Naive thymus-derived CD4-positive, alpha-beta T cell (primary cell): ENCODE measurements around the gene FKBP15. TPM values are rescaled to one million over a fixed set of nuclear protein-coding genes. Genes with fewer than 3 reads are reported as not detected.
A peak's percentile ranks its signal among the peaks of the same experiment; 100 is the strongest.
"Not testable (repeated sequence)": the region's sequence is repeated elsewhere in the genome, so short reads cannot be mapped to it uniquely, and the experiment has no call there.

Experiments
- ATAC-seq: fragments of 150-1000 bp; cut with Tn5 transposase; 2 replicates; pipeline ENCODE4 v1.10.0; 2021; ENCODE audit warnings: mild to moderate bottlenecking, moderate library complexity
- CTCF ChIA-PET: fragments of 350-600 bp; sonication (Branson Sonifier 250); formaldehyde crosslinking; loops from one replicate; lab custom pipeline; 2021; ENCODE audit warnings: antibody characterized with exemption; lab: Charles Lee
- POLR2A ChIA-PET: fragments of 350-600 bp; sonication (Branson Sonifier 250); formaldehyde crosslinking; loops from one replicate; lab custom pipeline; 2021; ENCODE audit warnings: antibody characterized with exemption, inconsistent platforms; lab: Charles Lee
- DNase-seq, 9 donors: peaks; one replicate each; pipeline versions ENCODE4 v3.0.0 to v3.0.0-alpha.2; 2020 to 2022; ENCODE audit warnings: mixed read lengths in 1 of 9
- H3K27ac ChIP-seq: one replicate; pipeline ENCODE4 v1.7.0; 2013; ENCODE audit warnings: mild to moderate bottlenecking, low read depth, low read length, moderate library complexity
- H3K27me3 ChIP-seq, 2 donors: one replicate each; pipeline ENCODE4 v1.7.0; 2013; ENCODE audit warnings: low read length in 2 of 2, mild to moderate bottlenecking in 2 of 2, moderate library complexity in 2 of 2; ENCODE audit not compliant: control insufficient read depth in 2 of 2, insufficient read depth in 2 of 2
- H3K36me3 ChIP-seq, 3 experiments: 1 replicate in 2 of 3; 2 replicates in 1 of 3; pipeline ENCODE4 v1.7.0; 2013; ENCODE audit warnings: low read length in 3 of 3, mild to moderate bottlenecking in 3 of 3, moderate library complexity in 1 of 3; ENCODE audit not compliant: insufficient read depth in 3 of 3, control insufficient read depth in 2 of 3
- H3K4me1 ChIP-seq, 2 donors: one replicate each; pipeline ENCODE4 v1.7.0; 2013; ENCODE audit warnings: low read length in 2 of 2, mild to moderate bottlenecking in 2 of 2, moderate library complexity in 1 of 2; ENCODE audit not compliant: control insufficient read depth in 2 of 2, insufficient read depth in 2 of 2
- H3K4me3 ChIP-seq: 2 replicates; pipeline ENCODE4 v1.7.0; 2013; ENCODE audit warnings: mild to moderate bottlenecking, low read length
- H3K9me3 ChIP-seq, 3 experiments: 1 replicate in 2 of 3; 2 replicates in 1 of 3; pipeline ENCODE4 v1.7.0; 2013; ENCODE audit warnings: low read length in 3 of 3; ENCODE audit not compliant: control insufficient read depth in 2 of 3
- H3K27ac Mint-ChIP-seq, 9 donors: one replicate each; pipeline ENCODE4 v1.8.0; 2020 to 2022; ENCODE audit warnings: mixed read lengths in 9 of 9, mild to moderate bottlenecking in 8 of 9, moderate library complexity in 5 of 9, inconsistent platforms in 2 of 9
- H3K27me3 Mint-ChIP-seq, 5 donors: one replicate each; pipeline ENCODE4 v1.8.0; 2021 to 2022; ENCODE audit warnings: mixed read lengths in 5 of 5, mild to moderate bottlenecking in 1 of 5
- H3K36me3 Mint-ChIP-seq, 5 donors: one replicate each; pipeline ENCODE4 v1.8.0; 2020 to 2022; ENCODE audit warnings: mixed read lengths in 5 of 5, mild to moderate bottlenecking in 3 of 5, inconsistent platforms in 1 of 5
- H3K4me1 Mint-ChIP-seq, 7 donors: one replicate each; pipeline ENCODE4 v1.8.0; 2020 to 2022; ENCODE audit warnings: mixed read lengths in 7 of 7, mild to moderate bottlenecking in 3 of 7, inconsistent platforms in 1 of 7
- H3K4me3 Mint-ChIP-seq, 10 donors: one replicate each; pipeline ENCODE4 v1.8.0; 2020 to 2022; ENCODE audit warnings: mild to moderate bottlenecking in 10 of 10, mixed read lengths in 10 of 10, moderate library complexity in 6 of 10, inconsistent platforms in 2 of 10
- H3K9me3 Mint-ChIP-seq, 11 donors: one replicate each; pipeline ENCODE4 v1.8.0; 2020 to 2022; ENCODE audit warnings: mixed read lengths in 11 of 11, mild to moderate bottlenecking in 4 of 11, inconsistent platforms in 1 of 11, moderate library complexity in 1 of 11
- intact Hi-C, 2 donors: fragments of 100-400 bp; cut with micrococcal nuclease; formaldehyde crosslinking; loops; one replicate each; pipeline ENCODE4 v1.15.1; 2023
- polyA plus RNA-seq, 2 donors: library from polyadenylated mRNA; unstranded; fragments of 300-500 nt; fragmentation: Illumina TruSeq; gene quantifications; one replicate each; pipeline ENCODE4 v1.2.3, GENCODE V29; 2021
- total RNA-seq, 6 experiments: library from RNA in 5 of 6; stranded (reverse) in 5 of 6; gene quantifications; 1 replicate in 5 of 6; 2 replicates in 1 of 6; pipeline ENCODE4 v1.2.3 and lab custom pipeline; 2021 to 2026

Gene FKBP15
- total and polyA plus RNA-seq, 7 experiments from 2014 or later: 8.8 to 50.6 (median 32.6) TPM

DNA sequence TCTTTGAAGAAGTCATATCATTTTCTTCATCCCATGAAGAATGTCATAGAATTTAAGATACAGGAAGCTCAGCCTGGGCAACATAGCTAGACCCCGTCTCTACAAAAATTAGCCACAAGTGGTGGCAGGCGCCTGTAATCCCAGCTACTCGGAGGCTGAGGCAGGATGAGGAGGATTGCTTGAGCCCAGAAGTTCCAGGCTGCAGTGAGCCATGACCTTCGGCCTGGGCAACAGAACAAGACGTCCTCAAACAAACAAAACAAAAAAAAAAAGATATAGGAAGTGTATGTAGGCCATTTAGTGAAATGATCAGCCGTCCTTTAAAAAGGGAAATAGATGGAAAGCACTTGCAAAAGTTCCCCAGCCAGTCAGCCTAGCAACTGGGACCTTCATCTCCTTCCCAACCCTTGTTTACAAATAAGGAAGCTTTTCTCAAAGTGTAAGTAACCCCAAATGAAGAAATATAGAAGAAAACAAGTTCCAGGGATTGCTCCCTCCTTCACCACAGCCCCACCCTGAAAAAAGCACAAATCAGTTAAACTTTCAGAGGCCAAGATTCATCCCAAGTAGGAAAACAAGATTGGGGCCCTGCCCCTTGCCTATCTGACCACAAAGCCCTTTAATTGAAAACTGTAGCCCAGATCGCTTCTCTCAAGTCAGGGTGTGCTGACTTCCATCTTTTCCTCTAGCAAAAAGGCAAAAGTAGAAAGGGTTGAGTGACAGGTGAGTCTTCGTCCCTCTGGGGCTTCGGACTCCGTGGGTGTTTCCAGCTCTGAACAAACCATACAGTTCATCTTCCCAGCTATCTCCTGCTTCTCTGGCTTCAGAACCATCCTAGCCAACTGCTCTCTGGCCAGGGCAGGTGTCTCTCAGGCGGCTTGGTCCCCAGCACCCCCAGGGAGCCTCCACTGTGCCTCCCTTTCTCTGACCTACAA, 69.1 kb downstream of the FKBP15 start:
- peak overlapping the region; percentile 21 to 76 (median 56) for H3K27ac Mint-ChIP-seq
- H3K4me1 ChIP-seq: peaks cover 13 to 15% of the 10 kb centered on the region in 2 donors
- peak in 1 of 9 donors; percentile 17 for DNase-seq

DNA sequence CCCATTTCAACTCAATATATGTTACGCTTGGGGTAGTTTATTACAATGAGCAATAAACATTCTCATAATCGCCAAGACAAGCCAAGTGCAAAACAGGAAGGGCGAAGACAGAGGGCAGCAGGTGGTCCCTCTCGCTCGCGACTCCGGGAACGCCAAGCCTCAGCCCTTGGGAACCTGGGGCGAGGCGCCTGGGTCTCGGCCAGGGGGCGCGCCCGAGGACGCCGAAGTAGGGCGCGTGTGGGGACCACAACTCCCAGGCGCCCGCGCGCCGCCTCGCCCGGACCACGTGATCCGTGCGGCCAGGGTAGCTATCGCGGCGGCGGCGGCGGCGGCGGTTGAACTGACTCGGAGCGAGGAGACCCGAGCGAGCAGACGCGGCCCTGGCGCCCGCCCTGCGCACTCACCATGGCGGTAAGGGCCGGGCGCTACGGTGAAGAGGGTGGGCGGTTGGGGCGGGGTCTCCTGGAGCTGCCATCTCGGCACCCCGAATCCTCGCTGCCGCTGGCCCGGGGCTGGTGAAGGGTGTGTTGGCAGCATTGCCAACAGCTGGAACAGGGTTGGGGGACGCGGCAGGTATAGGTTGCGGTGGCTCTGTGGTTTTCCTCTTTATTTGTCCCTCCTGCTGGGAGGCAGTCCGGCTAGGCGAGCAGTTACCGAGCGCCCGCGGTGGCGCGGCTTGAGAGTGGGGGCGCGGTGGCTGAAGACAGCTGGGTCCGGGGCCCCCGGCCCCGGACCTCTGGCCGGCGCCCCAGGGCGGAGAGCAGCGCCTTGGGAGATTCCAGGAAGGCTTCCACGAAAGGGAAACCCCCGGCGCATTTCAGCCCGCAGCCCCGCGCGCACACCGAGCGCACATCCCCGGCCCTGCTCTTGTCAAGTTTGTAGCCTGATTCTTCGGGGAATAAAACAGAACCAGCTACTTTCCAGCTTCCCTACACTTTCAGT, 70.1 kb downstream of the FKBP15 start, which contains the start of gene SLC31A2:
Gene SLC31A2, plus strand, starts transcription at position 338 of the 942 bp plus-strand sequence. Its CDS starts 68 bp downstream, at position 406.
- H3K27me3 Mint-ChIP-seq: peaks cover 1 to 6% (median 4%) of the 10 kb centered on the region in 5 donors
- Histone ChIP-seq H3K27ac (peak within 1 kb of the TSS; percentile 73), H3K4me3 (peak within 1 kb of the TSS; percentile 78), H3K27me3 (no peaks in the 10 kb centered on the region), H3K4me1 (peaks cover 10 to 15% of the 10 kb centered on the region in 2 donors), H3K36me3 (peaks cover 0 to 4% (median 0%) of the 10 kb centered on the region in 3 experiments), H3K9me3 (no peaks in the 10 kb centered on the region)
- peak within 1 kb of the TSS; percentile 38 to 76 (median 68) for H3K27ac Mint-ChIP-seq
- H3K36me3 Mint-ChIP-seq: peaks cover 0 to 5% (median 0%) of the 10 kb centered on the region in 5 donors
- H3K9me3 Mint-ChIP-seq: no peaks in the 10 kb centered on the region
- ChIA-PET POLR2A (interaction anchor here (0.9 to 1.6 kb wide), 2 partner anchors 71 to 817 kb away, joined by 3 to 4 read pairs; partner anchors contain the start of genes PTBP3 and SLC31A1), CTCF (interaction anchor here (1.2 kb wide), 1 partner anchor 71 kb away, joined by 4 read pairs; no protein-coding TSS in a partner anchor)
- H3K4me3 Mint-ChIP-seq: peak within 1 kb of the TSS; percentile 58 to 88 (median 84)
- intact Hi-C loops: loop anchor here (1.0 to 10.0 kb wide), 12 partner anchors 70 to 1669 kb away; partner anchors contain the start of genes C9orf43 (in 2 of the 2), CDC26 (in 2 of the 2), FKBP15 (in 2 of the 2) and POLE3 (in 2 of the 2)
- ATAC-seq: peak; percentile 92
- H3K4me1 Mint-ChIP-seq: peaks cover 16 to 42% (median 36%) of the 10 kb centered on the region in 7 donors
- DNase-seq: peak; percentile 73 to 93 (median 80)

More for the DNA sequence above, 69.1 kb downstream of the FKBP15 start:
- Histone ChIP-seq H3K4me3 (peak overlapping the region; percentile 78), H3K36me3 (peaks cover 0 to 4% (median 0%) of the 10 kb centered on the region in 3 experiments), H3K9me3 (no peaks in the 10 kb centered on the region), H3K27ac (peak overlapping the region; percentile 73), H3K27me3 (no peaks in the 10 kb centered on the region)
- intact Hi-C loops: loop anchor here (2.0 to 10.0 kb wide), 8 partner anchors 249 to 1670 kb away; partner anchors contain the start of genes ALAD (in 1 of the 2), C9orf43 (in 1 of the 2), ECPAS (in 1 of the 2) and INIP (in 1 of the 2)
- Mint-ChIP-seq H3K9me3 (no peaks in the 10 kb centered on the region), H3K4me1 (peaks cover 22 to 49% (median 44%) of the 10 kb centered on the region in 7 donors), H3K27me3 (no peaks in the 10 kb centered on the region), H3K36me3 (peaks cover 0 to 7% (median 0%) of the 10 kb centered on the region in 5 donors), H3K4me3 (peak overlapping the region; percentile 58 to 88 (median 84))
- ChIA-PET CTCF (interaction anchor here (1.2 kb wide), 1 partner anchor 70 kb away, joined by 4 read pairs; no protein-coding TSS in a partner anchor), POLR2A (interaction anchor here (0.6 to 0.9 kb wide), 2 partner anchors 31 to 818 kb away, joined by 3 to 4 read pairs; partner anchors contain the start of gene PTBP3)
- peak; percentile 6 for ATAC-seq

DNA sequence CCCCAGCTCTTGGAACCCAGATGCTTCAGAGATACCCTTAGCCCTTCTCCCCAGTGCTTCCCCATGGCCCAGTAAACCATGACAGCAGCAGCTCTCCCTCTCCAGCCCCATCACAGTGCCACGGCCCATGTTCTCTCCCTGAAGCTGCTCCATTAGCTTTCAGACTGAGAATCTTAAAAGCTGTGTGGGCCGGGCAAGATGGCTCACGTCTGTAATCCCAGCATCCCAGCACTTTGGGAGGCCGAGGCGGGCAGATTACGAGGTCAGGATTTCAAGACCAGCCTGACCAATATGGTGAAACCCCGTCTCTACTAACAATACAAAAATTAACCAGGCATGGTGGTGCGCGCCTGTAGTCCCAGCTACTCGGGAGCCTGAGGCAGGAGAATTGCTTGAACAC, 71.5 kb downstream of the FKBP15 start:
- intact Hi-C loops, H3K9me3 ChIP-seq, H3K27ac ChIP-seq, ATAC-seq, H3K9me3 Mint-ChIP-seq, H3K27ac Mint-ChIP-seq, DNase-seq, H3K4me1 ChIP-seq, H3K36me3 Mint-ChIP-seq, H3K27me3 ChIP-seq, H3K36me3 ChIP-seq, H3K4me3 ChIP-seq: not testable (repeated sequence)
- CTCF ChIA-PET: interaction anchor here (0.8 kb wide), 1 partner anchor 442 kb away, joined by 3 read pairs; no protein-coding TSS in a partner anchor
- Mint-ChIP-seq H3K4me1 (peaks cover 12 to 28% (median 25%) of the 10 kb centered on the region in 7 donors), H3K27me3 (peaks cover 8 to 18% (median 13%) of the 10 kb centered on the region in 5 donors), H3K4me3 (peak overlapping the region in 5 of 10 donors; percentile 7 to 83 (median 25))
- POLR2A ChIA-PET: interaction anchor here (1.6 kb wide), 1 partner anchor 72 kb away, joined by 4 read pairs; the partner anchor contains the start of gene SLC31A1

DNA sequence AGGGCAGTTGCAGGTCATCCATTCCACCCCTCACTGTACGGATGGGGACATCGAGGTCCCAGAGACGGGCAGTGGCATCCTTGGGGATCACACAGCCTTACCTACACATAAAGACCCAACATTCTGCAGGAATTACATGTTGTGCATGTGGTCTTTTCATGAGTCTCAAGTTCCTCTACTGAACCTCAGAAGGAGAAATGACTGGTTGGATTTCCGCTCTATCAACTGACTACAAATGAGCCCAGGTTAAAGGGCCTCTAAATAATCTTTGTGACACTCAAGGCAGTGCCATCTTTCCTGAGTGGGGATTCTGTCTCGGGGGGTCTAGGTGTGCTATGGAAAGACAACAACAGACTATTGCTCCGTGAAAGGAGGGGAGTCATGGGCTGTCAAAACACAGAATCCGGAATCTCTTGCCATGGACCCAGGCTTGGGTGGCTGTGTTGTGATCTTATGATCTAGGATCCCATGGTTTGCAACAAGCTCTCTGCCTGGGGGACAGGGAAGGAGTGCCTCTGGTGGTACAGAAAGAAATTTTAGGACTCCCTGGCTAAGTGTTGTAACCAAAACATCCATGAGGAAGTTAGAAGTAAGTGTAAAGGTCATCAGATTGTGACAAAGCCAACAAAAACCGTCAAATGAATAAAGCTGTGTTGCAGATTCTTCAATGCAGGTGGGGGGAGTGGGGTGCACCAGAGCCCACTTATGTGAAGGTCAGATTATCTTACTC, 72.1 kb downstream of the FKBP15 start:
- intact Hi-C loops: no loop called here
- Histone ChIP-seq H3K9me3 (no peaks in the 10 kb centered on the region), H3K4me1 (peaks cover 6 to 7% of the 10 kb centered on the region in 2 donors), H3K36me3 (peaks cover 0 to 4% (median 0%) of the 10 kb centered on the region in 3 experiments), H3K27ac (no peak overlapping the region), H3K27me3 (no peaks in the 10 kb centered on the region), H3K4me3 (no peak overlapping the region)
- peaks cover 12 to 26% (median 22%) of the 10 kb centered on the region in 7 donors for H3K4me1 Mint-ChIP-seq
- CTCF ChIA-PET: interaction anchor here (0.8 kb wide), 1 partner anchor 443 kb away, joined by 3 read pairs; no protein-coding TSS in a partner anchor
- DNase-seq (no peak), ATAC-seq (no peak)
- H3K36me3 Mint-ChIP-seq: peaks cover 0 to 4% (median 0%) of the 10 kb centered on the region in 5 donors
- no peaks in the 10 kb centered on the region for H3K9me3 Mint-ChIP-seq
- H3K27ac Mint-ChIP-seq: no peak overlapping the region
- POLR2A ChIA-PET: no interaction called here
- peak overlapping the region in 4 of 10 donors; percentile 4 to 25 (median 12) for H3K4me3 Mint-ChIP-seq
- peaks cover 14 to 23% (median 16%) of the 10 kb centered on the region in 5 donors for H3K27me3 Mint-ChIP-seq

DNA sequence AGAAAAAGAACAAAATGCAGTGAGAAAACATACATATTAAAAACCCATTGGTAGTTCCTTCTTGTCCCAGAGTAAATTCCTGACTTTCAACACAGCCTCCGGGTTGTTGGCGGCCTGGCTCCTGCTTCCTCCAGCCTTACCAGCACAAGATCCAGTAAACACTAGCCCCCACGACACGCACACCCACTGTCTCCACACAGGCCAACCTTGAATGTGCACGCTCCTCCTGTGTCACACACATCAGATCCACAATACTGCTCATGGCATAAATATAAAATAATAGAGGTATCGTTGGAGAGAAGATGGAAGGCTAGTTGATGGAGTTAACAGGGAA, 72.7 kb downstream of the FKBP15 start:
- DNase-seq: no peak
- POLR2A ChIA-PET: no interaction called here
- peaks cover 10 to 25% (median 22%) of the 10 kb centered on the region in 7 donors for H3K4me1 Mint-ChIP-seq
- H3K4me1 ChIP-seq: peaks cover 6 to 7% of the 10 kb centered on the region in 2 donors
- peaks cover 0 to 1% (median 0%) of the 10 kb centered on the region in 11 donors for H3K9me3 Mint-ChIP-seq
- H3K4me3 ChIP-seq: no peak overlapping the region
- intact Hi-C loops: no loop called here
- H3K27ac Mint-ChIP-seq: no peak overlapping the region
- H3K27me3 Mint-ChIP-seq: peaks cover 14 to 23% (median 18%) of the 10 kb centered on the region in 5 donors
- H3K4me3 Mint-ChIP-seq: no peak overlapping the region
- H3K27me3 ChIP-seq: no peaks in the 10 kb centered on the region
- no peaks in the 10 kb centered on the region for H3K9me3 ChIP-seq
- peaks cover 0 to 4% (median 0%) of the 10 kb centered on the region in 3 experiments for H3K36me3 ChIP-seq
- H3K27ac ChIP-seq: no peak overlapping the region
- peaks cover 0 to 4% (median 0%) of the 10 kb centered on the region in 5 donors for H3K36me3 Mint-ChIP-seq
- no peak for ATAC-seq
- CTCF ChIA-PET: no interaction called here
